VCaP (cell line): Measurements from ENCODE around the gene ARFGEF2.

Experiments used
- H3K27ac ChIP-seq: fragments of 450-650 bp; 2 replicates; pipeline ENCODE4 v1.5.1; 2017
- CTCF ChIP-seq: fragments of 450-650 bp; conservative IDR thresholded peaks from 2 replicates; pipeline ENCODE4 v1.5.1; 2017; ENCODE audit warnings: mild to moderate bottlenecking, moderate library complexity

ARFGEF2 gene

DNA sequence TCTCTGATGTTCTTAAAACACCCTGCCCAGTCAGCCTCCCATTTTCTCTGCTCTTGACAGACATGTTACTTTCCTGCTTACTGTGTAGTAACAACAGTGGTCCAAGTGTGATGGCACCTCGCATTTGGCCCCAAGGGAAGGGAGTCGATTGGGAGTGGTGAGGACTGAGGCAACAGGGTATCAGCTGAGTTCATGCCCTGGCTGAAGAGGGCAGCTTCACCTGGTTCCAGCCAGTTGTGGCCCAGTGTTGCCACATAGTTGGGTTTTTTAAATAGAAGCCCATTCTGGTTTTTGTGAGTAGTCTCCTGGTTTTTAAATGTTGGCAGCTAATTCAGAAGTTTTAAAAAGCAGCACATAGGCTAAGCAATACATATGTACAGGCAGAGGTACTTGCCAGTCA lies 37.2 kb downstream of the ARFGEF2 start:
- no peak for TF ChIP-seq CTCF
- H3K27ac ChIP-seq: no peak overlapping the region

- no peak for TF ChIP-seq CTCF
- no peak overlapping the region for H3K27ac ChIP-seq
Observed at GRCh38 chr20:48959899-48960550, 38.5 kb downstream of the ARFGEF2 start.

DNA sequence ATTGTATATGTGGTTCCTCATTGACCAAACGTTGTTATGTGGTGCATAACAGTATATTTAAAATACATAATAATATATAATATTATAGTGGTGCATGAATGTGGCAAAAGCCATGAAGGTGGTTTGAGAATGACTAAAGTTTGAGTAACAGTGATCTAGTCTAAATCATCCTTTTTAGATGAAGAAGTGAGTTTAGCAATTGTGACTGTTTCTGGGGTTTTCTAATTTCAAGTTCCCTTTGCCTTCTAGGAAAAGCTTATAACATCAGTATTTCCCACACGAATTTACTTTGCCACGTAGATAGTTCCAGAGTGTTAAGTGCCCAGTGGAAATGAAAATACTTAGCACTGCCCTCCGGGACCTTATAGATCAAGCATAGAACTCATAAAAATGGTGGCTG lies 40.9 kb downstream of the ARFGEF2 start:
- no peak for TF ChIP-seq CTCF
- H3K27ac ChIP-seq: no peak overlapping the region

DNA sequence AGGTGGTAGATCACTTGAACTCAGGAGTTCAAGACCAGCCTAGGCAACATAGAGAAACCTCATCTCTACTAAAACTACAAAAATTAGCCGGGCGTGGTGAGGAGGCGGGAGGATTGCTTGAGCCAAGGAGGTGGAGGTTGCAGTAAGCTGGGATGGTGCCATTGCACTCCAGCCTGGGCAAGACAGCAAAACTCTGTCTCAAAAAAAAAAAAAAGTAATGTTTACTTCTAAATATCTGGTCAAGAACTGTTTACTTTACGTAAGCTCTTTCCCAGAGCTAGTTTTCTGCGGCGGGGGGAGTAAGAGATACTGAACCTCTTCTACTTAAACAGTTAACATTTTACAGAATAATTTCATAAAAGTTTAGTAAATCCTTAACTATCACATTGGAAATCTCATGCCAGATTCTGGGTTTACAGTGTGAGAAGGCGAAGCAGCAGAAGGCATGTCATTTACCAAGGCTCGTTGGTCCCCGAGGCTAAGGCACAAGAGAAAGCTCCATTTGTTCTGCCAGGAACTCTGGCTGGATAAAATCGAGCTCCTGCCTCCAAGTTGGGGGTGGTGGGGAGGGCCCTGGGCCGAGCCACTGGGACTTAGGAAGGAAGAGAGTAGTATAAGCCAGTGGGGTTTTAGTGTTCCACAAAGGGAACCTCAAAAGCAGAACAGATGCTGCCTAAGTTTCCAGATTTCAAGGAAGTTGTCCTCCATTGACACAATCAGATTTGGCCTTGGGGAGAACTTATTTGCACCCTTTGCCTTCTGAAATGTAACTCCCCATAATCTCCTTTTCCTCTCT lies 41.7 kb downstream of the ARFGEF2 start:
- no peak for TF ChIP-seq CTCF
- H3K27ac ChIP-seq: no peak overlapping the region

DNA sequence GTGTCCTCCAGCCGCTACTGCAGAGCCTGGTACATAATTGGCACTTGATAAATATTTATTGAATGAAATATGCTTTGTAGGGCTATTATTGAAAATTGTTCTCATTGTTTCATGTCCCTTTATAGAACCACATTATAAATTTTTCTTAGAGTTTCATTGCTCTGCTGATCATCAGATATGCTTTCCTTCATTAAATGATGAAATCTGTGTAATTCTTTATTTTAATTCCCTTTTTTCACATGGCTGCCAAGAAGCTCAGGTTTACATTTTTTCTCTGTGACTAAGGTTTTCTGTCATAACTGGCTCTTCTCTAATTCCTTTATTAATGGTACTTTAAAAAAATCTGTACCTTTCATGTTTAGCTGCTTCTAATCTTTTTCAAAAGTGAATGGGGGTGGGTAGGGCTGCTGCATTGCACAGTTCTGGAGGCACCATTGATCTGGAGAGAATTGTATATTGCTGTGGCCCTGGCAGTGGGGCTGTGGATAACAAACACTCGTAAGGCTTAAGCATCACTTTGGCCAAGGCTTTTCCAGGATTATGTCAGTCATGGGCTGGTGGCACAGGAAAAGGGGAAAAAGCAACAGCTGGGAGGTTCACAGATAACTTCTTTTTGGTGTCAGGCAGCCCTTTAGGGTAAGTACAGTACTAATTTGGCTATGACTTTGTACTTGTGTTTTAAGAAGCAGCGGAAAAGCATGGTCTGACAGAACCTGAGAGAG lies 43.8 kb downstream of the ARFGEF2 start:
- no peak for TF ChIP-seq CTCF
- H3K27ac ChIP-seq: no peak overlapping the region

DNA sequence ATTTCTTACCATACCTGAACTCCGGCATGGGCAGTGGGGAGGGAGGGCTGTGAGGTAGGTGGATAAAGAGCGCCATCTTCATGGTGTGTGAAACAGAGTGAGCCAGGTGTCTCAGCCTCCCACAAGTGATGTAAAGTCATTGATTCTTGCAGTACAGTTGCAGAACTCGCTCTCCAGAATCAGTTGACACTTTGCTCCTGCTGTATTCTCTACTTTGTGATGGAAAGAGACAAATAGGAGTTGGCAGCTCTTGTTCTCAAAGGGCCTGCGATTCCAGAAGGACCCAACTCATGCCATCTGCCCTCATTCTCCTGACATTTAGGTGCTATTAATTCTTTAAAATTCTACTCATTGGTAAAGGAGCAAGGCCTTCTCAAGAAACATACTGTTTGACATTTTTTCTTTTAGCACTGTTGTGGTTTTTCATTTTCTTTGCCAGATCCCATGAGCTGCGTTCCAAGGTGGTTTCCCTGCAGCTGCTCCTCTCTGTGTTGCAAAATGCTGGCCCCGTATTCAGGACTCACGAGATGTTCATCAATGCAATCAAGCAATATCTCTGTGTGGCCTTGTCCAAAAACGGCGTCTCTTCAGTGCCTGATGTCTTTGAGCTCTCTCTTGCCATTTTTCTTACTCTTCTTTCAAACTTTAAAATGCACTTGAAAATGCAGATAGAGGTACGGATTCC lies 49.3 kb downstream of the ARFGEF2 start:
- no peak overlapping the region for H3K27ac ChIP-seq
- TF ChIP-seq CTCF: no peak

- no peak for TF ChIP-seq CTCF
- H3K27ac ChIP-seq: no peak overlapping the region
Observed at GRCh38 chr20:48971956-48972355, 50.4 kb downstream of the ARFGEF2 start.
